LNCaP clone FGC (cell line): ENCODE data around the gene WNT3A.

Experiments used
- DNase-seq: peaks from one replicate; pipeline ENCODE4 v3.0.0-alpha.2; 2011; ENCODE audit warnings: low read depth
- H3K4me3 ChIP-seq: 2 replicates; pipeline ENCODE4 v1.5.1; 2011; ENCODE audit warnings: mild to moderate bottlenecking, low read depth, low read length, control low read depth
- TF ChIP-seq, protein P1 (sequence below): IDR thresholded peaks from 2 replicates; pipeline ENCODE4 v1.5.1; 2012; ENCODE audit warnings: mild to moderate bottlenecking; ENCODE audit not compliant: control insufficient read depth, insufficient read depth; ENCODE audit errors: extremely low read depth

The WNT3A gene

GRCh38 chr1:228102791-228103620 is 96.2 kb downstream of the WNT3A start, which contains the start of gene C1orf35:
C1orf35 (minus strand) TSS chr1:228103325; CDS start chr1:228103227, 98 bp downstream.
- TF ChIP-seq, protein P1, sequence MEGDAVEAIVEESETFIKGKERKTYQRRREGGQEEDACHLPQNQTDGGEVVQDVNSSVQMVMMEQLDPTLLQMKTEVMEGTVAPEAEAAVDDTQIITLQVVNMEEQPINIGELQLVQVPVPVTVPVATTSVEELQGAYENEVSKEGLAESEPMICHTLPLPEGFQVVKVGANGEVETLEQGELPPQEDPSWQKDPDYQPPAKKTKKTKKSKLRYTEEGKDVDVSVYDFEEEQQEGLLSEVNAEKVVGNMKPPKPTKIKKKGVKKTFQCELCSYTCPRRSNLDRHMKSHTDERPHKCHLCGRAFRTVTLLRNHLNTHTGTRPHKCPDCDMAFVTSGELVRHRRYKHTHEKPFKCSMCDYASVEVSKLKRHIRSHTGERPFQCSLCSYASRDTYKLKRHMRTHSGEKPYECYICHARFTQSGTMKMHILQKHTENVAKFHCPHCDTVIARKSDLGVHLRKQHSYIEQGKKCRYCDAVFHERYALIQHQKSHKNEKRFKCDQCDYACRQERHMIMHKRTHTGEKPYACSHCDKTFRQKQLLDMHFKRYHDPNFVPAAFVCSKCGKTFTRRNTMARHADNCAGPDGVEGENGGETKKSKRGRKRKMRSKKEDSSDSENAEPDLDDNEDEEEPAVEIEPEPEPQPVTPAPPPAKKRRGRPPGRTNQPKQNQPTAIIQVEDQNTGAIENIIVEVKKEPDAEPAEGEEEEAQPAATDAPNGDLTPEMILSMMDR: no peak
- H3K4me3 ChIP-seq: peak within 1 kb of the TSS; percentile 87
- peak; percentile 73 for DNase-seq

GRCh38 chr1:228104526-228105269 is 97.9 kb downstream of the WNT3A start:
- no peak for DNase-seq
- TF ChIP-seq, protein P1: no peak
- H3K4me3 ChIP-seq: no peak overlapping the region

- TF ChIP-seq, protein P1: no peak
- no peak overlapping the region for H3K4me3 ChIP-seq
- no peak for DNase-seq
Measured at GRCh38 chr1:228105270-228105995, 98.6 kb downstream of the WNT3A start.

DNA sequence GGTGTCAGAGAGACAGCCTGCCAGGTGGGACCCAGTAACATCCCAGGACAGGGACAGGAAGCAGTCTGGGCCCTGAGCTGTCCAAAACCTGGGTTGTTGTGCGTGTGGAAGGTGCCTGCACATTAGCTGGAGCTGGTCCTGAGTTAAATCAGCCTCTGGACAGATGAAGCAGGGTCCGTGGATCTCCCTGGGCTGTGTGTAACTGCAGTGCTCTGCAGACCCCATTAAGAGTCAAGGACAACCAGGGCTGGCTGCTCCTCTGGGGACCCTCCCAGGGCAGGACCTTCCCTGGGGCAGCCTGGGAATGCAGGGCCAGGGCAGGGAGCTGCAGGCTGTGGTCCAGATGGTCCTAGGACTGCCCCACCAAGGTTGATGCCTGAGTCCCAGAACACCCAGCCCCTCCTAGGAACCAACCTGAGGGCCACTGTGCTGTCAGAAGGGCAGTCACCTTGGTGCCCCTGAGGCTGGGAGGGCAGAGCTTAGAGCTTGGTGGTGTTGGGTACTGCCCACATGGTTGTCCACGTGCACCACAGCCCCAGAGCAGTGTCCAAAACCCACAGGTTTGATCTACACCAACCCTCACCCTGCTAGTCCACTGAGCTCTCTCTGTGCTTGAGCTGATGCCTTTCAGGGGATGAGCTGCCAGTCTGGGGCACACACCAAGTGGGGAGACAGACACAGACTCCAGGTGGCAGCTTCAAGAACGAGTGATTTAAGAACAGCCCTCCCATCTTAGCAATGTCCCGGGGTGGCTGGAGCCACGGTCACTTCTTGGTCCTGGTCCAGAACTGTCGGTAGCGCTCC is 99.4 kb downstream of the WNT3A start:
- no peak overlapping the region for H3K4me3 ChIP-seq
- no peak for DNase-seq
- TF ChIP-seq, protein P1: no peak

DNA sequence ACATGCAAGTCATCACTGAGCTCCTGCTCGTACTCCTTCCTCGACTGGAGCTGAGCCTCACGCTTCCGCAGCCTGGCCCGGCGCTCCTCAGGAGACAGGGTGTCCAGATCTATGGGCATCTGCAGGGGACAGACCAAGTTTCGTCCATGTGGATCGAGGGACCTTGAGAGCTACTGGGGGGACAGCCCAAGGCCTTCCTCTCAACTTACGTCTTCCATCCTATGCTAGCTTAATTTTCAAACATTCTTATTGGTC is 99.9 kb downstream of the WNT3A start:
- no peak for DNase-seq
- TF ChIP-seq, protein P1: no peak

DNA sequence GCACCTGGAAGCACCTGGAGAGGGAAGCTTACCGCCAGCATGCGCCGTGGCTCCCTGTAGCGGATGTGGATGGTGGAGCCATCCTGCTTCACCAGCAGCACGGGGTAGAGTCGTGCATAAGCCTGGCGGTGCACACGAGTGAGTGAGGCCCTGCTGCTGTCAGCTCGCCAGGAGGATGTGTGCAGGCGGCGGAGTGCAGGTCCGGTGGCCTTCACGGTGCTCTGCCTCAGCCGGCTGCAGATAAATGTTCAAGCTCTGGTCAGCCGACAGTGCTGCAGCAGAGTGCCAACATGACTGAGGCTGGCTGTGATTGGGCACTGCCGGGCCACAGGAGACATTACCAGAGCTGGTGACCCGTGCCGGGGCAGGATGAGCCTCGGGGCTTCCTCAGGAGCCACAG is 100.8 kb downstream of the WNT3A start:
- TF ChIP-seq, protein P1: no peak
- DNase-seq: no peak
- H3K4me3 ChIP-seq: peak overlapping the region; percentile 99

More for the DNA sequence above, 99.9 kb downstream of the WNT3A start:
- no peak overlapping the region for H3K4me3 ChIP-seq
